NK-92 (cell line): Measurements from ENCODE around the gene SLPI.

Experiments
- DNase-seq: peaks from one replicate; lab custom pipeline; 2025; ENCODE audit not compliant: unreplicated experiment; lab: John Stamatoyannopoulos, UW

The SLPI gene

GRCh38 chr20:45218636-45219035, 35.7 kb downstream of the SLPI start:
- no peak for DNase-seq

- DNase-seq: no peak
These were observed 36.2 kb downstream of the SLPI start for GRCh38 chr20:45218124-45218523.

GRCh38 chr20:45212836-45213235, 41.5 kb downstream of the SLPI start:
- DNase-seq: no peak

GRCh38 chr20:45211569-45212474, 42.5 kb downstream of the SLPI start:
- no peak for DNase-seq

- no peak for DNase-seq
These were observed 44.4 kb downstream of the SLPI start for GRCh38 chr20:45209924-45210323.

- DNase-seq: no peak
These were observed 47.6 kb downstream of the SLPI start, which contains the start of gene SEMG1 for GRCh38 chr20:45206725-45207124. Gene SEMG1 (plus strand): TSS chr20:45207033. CDS start chr20:45207054, 21 bp downstream.
